NOMO-1 (cell line): ENCODE data around the gene BNC2.
"Not testable (repeated sequence)": the region's sequence is repeated elsewhere in the genome, so short reads cannot be mapped to it uniquely, and the experiment has no call there.

Experiments used
- DNase-seq, 2 experiments: peaks; one replicate each; lab custom pipeline; 2025; ENCODE audit not compliant: unreplicated experiment in 2 of 2; lab: John Stamatoyannopoulos, UW

The BNC2 gene

GRCh38 chr9:16475257-16475656 lies 395.2 kb downstream of the BNC2 start:
- DNase-seq = no peak

- DNase-seq = no peak
Observed at GRCh38 chr9:16469184-16469583, 401.3 kb downstream of the BNC2 start.

DNA sequence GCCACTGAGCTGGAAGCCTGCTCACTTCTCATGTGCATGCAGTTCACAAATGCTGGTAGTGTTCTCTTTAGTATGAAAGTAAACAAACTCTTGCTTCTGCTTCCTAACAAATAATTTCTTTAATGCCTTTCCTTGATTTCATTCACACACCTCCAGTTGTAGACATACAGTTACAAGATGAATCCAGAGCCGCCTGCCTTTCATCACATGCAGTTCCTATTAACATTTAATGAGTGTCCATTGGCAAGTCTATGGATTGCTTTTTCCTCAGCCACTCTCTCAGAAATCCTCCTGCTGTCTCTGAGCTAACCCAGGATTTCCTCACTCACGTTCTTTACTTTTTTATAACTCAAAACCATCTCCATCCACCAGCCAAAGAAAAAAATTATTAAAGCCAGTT lies 408.6 kb downstream of the BNC2 start:
- DNase-seq = no peak

GRCh38 chr9:16461137-16461840 lies 409.2 kb downstream of the BNC2 start:
- no peak for DNase-seq

DNA sequence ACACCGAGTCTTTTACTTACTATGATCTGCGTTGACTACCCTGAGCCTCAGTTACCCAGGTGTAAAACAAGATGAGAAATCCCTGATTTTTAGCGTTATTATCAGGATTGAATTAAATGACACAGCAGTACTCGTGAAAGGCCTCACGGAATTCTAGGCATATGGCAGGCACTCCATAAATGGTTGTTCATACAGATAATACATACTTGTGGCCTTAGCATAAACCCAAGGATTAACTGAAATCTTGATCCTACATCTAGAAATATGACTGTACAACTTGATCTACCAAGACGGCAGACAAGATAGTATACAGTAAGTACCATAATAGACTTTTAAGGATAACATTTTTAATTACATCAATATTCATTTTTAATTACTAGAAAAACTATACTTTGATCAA lies 409.8 kb downstream of the BNC2 start:
- DNase-seq = no peak

DNA sequence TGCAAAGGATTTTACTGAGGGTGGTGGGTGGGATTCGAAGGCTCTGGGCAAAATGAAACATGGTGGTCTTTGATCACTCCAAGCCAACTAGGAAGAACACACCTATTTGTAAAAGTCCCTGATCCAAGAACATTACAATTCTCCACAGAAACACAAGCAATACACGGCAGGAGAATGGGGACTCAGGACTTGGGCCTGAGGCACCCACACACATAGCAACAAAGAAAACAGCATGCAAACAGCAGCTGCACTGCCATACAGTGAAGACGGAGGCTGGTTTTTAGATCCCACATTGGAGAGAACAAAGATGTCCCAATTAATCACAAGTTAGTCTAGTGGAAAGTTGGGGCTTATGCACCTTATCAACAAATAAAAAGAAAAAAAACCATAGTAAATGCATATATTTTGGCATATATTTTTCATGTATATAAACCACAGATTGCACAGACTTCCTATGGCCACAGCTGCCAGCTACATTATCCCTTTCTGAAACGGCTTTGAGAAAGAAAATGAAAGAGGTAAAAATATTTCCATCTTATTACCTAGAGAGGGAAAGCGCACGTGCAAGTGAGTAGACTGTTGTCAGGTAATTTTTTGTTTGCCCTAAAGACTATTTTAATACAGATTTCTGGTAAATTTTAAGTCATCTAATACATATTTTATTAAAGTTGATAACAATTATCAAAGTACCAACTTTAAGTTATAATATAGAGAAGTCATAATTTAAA lies 410.9 kb downstream of the BNC2 start:
- DNase-seq = no peak

GRCh38 chr9:16458696-16459420 lies 411.6 kb downstream of the BNC2 start:
- DNase-seq = no peak

DNA sequence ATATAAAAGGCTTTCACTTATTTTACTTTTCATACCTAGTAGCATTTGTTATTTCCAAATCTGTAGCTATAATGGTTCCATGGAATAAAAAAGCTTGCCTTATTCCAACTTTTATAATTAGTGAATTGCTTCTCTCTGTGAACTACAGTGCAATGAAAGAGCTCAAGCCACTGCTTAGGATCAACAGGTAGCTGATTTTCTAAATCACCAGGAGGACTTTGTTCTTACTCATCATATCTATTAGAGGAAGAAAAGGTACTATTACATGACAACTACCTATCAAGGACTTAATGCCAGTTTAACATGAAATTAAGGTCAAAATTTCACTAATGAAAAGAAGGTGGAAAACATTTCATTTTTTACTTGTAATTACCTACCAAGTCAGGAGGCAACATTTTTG lies 414.6 kb downstream of the BNC2 start:
- no peak for DNase-seq

DNA sequence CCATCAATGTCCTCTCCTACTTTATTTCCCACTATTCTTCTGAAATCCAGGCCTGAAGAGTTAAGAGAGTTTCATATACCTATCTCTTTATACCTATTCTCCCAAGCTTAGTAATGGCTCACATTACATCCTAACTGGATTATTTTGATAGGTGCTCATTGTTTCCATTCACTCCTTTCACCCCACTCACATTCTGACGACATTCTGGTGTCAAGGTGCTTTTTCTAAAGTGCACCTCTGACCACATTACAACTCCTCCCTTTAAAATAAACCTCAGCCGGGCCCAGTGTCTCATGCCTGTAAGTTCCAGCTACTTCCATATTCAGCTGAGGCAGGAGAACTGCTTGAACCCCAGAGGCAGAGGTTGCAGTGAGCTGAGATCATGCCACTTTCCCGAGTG lies 417.1 kb downstream of the BNC2 start:
- no peak for DNase-seq

DNA sequence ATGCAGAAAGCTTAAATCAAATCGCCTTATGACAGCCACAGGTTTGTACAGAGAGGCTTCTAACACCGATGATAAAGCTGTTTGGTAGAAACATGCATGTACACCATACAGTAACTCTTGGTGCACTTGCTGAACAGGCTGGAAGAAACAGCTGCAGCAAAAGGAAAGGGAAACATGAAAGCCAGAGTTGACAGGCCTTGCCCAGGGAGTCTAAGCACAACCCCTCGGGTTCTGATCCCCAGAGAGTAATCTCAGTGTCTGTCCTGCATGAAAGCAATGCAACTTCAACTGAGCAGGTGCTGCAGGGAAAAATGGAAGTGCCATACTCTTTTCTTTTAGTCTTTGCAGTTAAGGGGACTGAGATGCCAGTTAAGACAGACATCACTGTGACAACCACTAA lies 419.9 kb downstream of the BNC2 start:
- no peak for DNase-seq

- no peak for DNase-seq
Observed at GRCh38 chr9:16450043-16450442, 420.4 kb downstream of the BNC2 start.

DNA sequence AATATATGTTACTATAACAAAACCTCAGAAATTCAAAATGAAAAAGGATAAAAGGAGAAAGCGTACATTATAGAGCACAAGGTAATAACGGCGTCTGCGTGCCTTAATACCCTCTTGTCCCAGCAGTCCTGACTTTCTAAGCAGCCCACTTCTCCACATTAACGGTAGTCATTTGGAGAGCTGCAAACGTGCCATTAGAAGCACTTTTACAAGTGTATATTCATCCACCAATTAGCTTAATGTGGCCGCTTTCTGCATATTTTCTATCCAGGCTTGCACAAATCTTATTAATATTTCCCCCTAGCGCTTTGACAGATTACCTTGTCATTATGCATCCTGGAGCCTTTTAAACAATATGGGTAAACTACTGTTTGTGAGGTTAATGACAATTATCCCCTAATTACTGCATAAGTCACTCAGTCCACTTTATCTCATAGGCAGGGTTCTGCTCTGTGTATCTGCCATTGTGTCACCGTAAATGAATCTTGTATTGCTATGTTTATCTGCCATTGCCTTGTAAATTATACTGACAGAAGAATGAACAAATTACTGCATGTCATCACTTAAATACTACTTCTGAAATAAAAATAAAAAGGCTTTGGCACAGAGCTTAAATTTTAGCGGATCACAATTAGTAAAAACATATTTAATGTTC lies 421.3 kb downstream of the BNC2 start:
- no peak for DNase-seq

GRCh38 chr9:16447946-16448345 lies 422.5 kb downstream of the BNC2 start:
- no peak for DNase-seq

- no peak for DNase-seq
Observed at GRCh38 chr9:16446636-16447035, 423.8 kb downstream of the BNC2 start.

- DNase-seq = no peak
Observed at GRCh38 chr9:16445141-16445920, 425.1 kb downstream of the BNC2 start.

GRCh38 chr9:16442622-16443021 lies 427.8 kb downstream of the BNC2 start:
- no peak for DNase-seq

DNA sequence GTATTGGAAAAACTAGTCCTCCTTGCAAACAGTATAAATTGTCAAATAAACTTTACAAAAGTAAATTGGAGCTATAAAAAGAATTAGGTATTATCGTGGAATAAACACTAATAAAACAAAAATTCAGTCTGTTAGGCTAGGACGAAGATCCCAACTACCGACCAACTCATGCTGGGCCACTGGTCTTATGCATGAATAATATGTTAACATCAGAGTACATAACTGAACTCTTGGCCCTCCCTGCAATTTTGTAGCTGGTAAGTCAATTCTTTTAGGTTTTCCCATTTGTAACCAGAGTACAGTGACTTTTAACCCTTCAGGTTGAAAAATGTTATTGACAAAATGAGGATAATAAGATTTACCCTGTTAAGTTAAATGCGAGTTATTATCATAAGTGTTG lies 428.7 kb downstream of the BNC2 start:
- DNase-seq = no peak

DNA sequence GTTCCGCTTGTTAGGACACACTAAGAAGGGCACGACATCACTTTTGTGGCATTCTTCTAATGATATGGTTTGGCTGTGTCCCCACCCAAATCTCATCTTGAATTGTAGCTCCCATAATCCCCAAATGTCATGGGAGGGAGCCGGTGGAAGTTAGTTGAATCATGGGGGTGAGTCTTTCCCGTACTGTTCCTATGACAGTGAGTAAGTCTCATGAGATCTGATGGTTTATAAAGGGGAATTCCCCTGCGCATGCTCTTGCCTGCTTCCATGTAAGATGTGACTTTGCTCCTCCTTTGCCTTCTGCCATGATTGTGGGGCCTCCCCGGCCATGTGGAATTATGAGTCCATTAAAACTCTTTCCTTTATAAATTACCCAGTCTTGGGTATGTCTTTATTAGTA lies 431.6 kb downstream of the BNC2 start:
- not testable (repeated sequence) for DNase-seq

GRCh38 chr9:16436545-16436944 lies 433.9 kb downstream of the BNC2 start:
- DNase-seq = no peak

GRCh38 chr9:16434526-16434925 lies 435.9 kb downstream of the BNC2 start:
- no peak for DNase-seq

- DNase-seq = no peak
Observed at GRCh38 chr9:16433494-16433893, 437.0 kb downstream of the BNC2 start.
